KOPT-K1 (cell line): ENCODE data around the gene ACOT11.

Experiments used
- H3K27ac ChIP-seq: fragments of 200-600 bp; sonication (generic); 2 replicates; pipeline ENCODE4 v1.5.1; 2016; ENCODE audit warnings: antibody characterized with exemption, mild to moderate bottlenecking, low read depth, low read length; ENCODE audit not compliant: poor library complexity, severe bottlenecking
- H3K36me3 ChIP-seq: fragments of 200-600 bp; sonication (generic); 2 replicates; pipeline ENCODE4 v1.5.1; 2017; ENCODE audit warnings: antibody characterized with exemption, mild to moderate bottlenecking, low read length, moderate library complexity; ENCODE audit not compliant: insufficient read depth
- H3K9me3 ChIP-seq: fragments of 200-600 bp; sonication (generic); 2 replicates; pipeline ENCODE4 v1.5.1; 2017; ENCODE audit warnings: antibody characterized with exemption, low read length, mild to moderate bottlenecking; ENCODE audit not compliant: insufficient read depth, poor library complexity, severe bottlenecking

Gene ACOT11

GRCh38 chr1:54583871-54584270, 35.8 kb downstream of the ACOT11 start:
- Histone ChIP-seq H3K27ac (no peak overlapping the region), H3K9me3 (no peaks in the 10 kb centered on the region), H3K36me3 (no peaks in the 10 kb centered on the region)

- Histone ChIP-seq H3K36me3 (no peaks in the 10 kb centered on the region), H3K27ac (no peak overlapping the region), H3K9me3 (no peaks in the 10 kb centered on the region)
Observed at GRCh38 chr1:54584575-54584974, 36.5 kb downstream of the ACOT11 start.

GRCh38 chr1:54585181-54586066, 37.4 kb downstream of the ACOT11 start:
- no peaks in the 10 kb centered on the region for H3K9me3 ChIP-seq
- no peaks in the 10 kb centered on the region for H3K36me3 ChIP-seq
- no peak overlapping the region for H3K27ac ChIP-seq

- H3K9me3 ChIP-seq: no peaks in the 10 kb centered on the region
- H3K36me3 ChIP-seq: no peaks in the 10 kb centered on the region
Observed at GRCh38 chr1:54588377-54588776, 40.3 kb downstream of the ACOT11 start.

GRCh38 chr1:54591127-54591756, 43.2 kb downstream of the ACOT11 start:
- no peaks in the 10 kb centered on the region for H3K9me3 ChIP-seq
- H3K27ac ChIP-seq: no peak overlapping the region
- H3K36me3 ChIP-seq: no peaks in the 10 kb centered on the region

More at GRCh38 chr1:54588377-54588776, 40.3 kb downstream of the ACOT11 start:
- H3K27ac ChIP-seq: peak overlapping the region; percentile 32

- Histone ChIP-seq H3K27ac (no peak overlapping the region), H3K36me3 (no peaks in the 10 kb centered on the region), H3K9me3 (no peaks in the 10 kb centered on the region)
Observed at GRCh38 chr1:54593571-54594160, 45.6 kb downstream of the ACOT11 start.

GRCh38 chr1:54594463-54594862, 46.4 kb downstream of the ACOT11 start:
- Histone ChIP-seq H3K27ac (no peak overlapping the region), H3K9me3 (no peaks in the 10 kb centered on the region), H3K36me3 (no peaks in the 10 kb centered on the region)

- H3K9me3 ChIP-seq: no peaks in the 10 kb centered on the region
- H3K36me3 ChIP-seq: no peaks in the 10 kb centered on the region
Observed at GRCh38 chr1:54595956-54596498, 48.0 kb downstream of the ACOT11 start.

GRCh38 chr1:54596756-54597155, 48.7 kb downstream of the ACOT11 start:
- no peak overlapping the region for H3K27ac ChIP-seq
- no peaks in the 10 kb centered on the region for H3K9me3 ChIP-seq
- H3K36me3 ChIP-seq: no peaks in the 10 kb centered on the region

More at GRCh38 chr1:54595956-54596498, 48.0 kb downstream of the ACOT11 start:
- H3K27ac ChIP-seq: no peak overlapping the region

GRCh38 chr1:54597455-54598030, 49.5 kb downstream of the ACOT11 start:
- Histone ChIP-seq H3K27ac (no peak overlapping the region), H3K9me3 (no peaks in the 10 kb centered on the region), H3K36me3 (no peaks in the 10 kb centered on the region)

- Histone ChIP-seq H3K36me3 (no peaks in the 10 kb centered on the region), H3K9me3 (no peaks in the 10 kb centered on the region)
Observed at GRCh38 chr1:54599211-54599823, 51.3 kb downstream of the ACOT11 start.

GRCh38 chr1:54600947-54601721, 53.1 kb downstream of the ACOT11 start:
- Histone ChIP-seq H3K9me3 (no peaks in the 10 kb centered on the region), H3K27ac (no peak overlapping the region), H3K36me3 (no peaks in the 10 kb centered on the region)

More at GRCh38 chr1:54599211-54599823, 51.3 kb downstream of the ACOT11 start:
- no peak overlapping the region for H3K27ac ChIP-seq

GRCh38 chr1:54601730-54602129, 53.7 kb downstream of the ACOT11 start:
- H3K36me3 ChIP-seq: no peaks in the 10 kb centered on the region
- H3K27ac ChIP-seq: no peak overlapping the region
- no peaks in the 10 kb centered on the region for H3K9me3 ChIP-seq

GRCh38 chr1:54602554-54602953, 54.5 kb downstream of the ACOT11 start:
- no peaks in the 10 kb centered on the region for H3K36me3 ChIP-seq

More at GRCh38 chr1:54602554-54602953, 54.5 kb downstream of the ACOT11 start:
- Histone ChIP-seq H3K9me3 (no peaks in the 10 kb centered on the region), H3K27ac (no peak overlapping the region)
